Vein endothelial cell (primary cell): ENCODE data around the gene HNRNPC. TPM values are rescaled to one million over a fixed set of nuclear protein-coding genes. Genes with fewer than 3 reads are reported as not detected.

Source experiments
- total RNA-seq: library from RNA; depleted of rRNA; stranded (reverse); fragments of >200 nt; gene quantifications from 2 replicates; pipeline ENCODE4 v1.2.3, GENCODE V29; 2012

The HNRNPC gene
- 625 and 850 TPM in 2 replicates for total RNA-seq

GRCh38 chr14:21269252-21270046 is at the start of gene HNRNPC:
Gene HNRNPC (minus strand): TSS chr14:21269442. CDS start chr14:21234193, 35,249 bp downstream.

GRCh38 chr14:21279783-21280182 is 10.5 kb upstream of the HNRNPC start, which contains the start of gene RPGRIP1:
Gene RPGRIP1 (plus strand): TSS chr14:21280083. CDS start chr14:21287977, 7,894 bp downstream.

Other genes with a start within 250 kb of the HNRNPC start
- gene NDRG2, start 244.4 kb downstream of the HNRNPC start, total RNA-seq = 0.29 TPM in 1 of 2 replicates, not detected in the other
- not detected in 2 replicates for gene TPPP2, start 239.2 kb downstream of the HNRNPC start, total RNA-seq
- gene RNASE13, start 234.6 kb downstream of the HNRNPC start, total RNA-seq = not detected in 2 replicates
- gene RNASE7, start 227.1 kb downstream of the HNRNPC start, total RNA-seq = not detected in 2 replicates
- not detected in 2 replicates for gene RNASE8, start 211.6 kb downstream of the HNRNPC start, total RNA-seq
- 2.9 and 4.6 TPM in 2 replicates for gene ARHGEF40, start 199.1 kb downstream of the HNRNPC start, total RNA-seq
- 8.1 and 10.8 TPM in 2 replicates for gene ZNF219, start 170.8 kb downstream of the HNRNPC start, total RNA-seq
- not detected in 2 replicates for gene TMEM253, start 168.4 kb downstream of the HNRNPC start, total RNA-seq
- not detected in 2 replicates for gene OR5AU1, start 113.4 kb downstream of the HNRNPC start, total RNA-seq
- not detected in 2 replicates for gene RPGRIP1, start 10.6 kb upstream of the HNRNPC start, total RNA-seq
- gene SUPT16H, start 114.6 kb upstream of the HNRNPC start, total RNA-seq = 68.9 and 86.5 TPM in 2 replicates
- gene CHD8, start 186.7 kb upstream of the HNRNPC start, total RNA-seq = 72.5 and 78.0 TPM in 2 replicates
- gene RAB2B, start 207.5 kb upstream of the HNRNPC start, total RNA-seq = 33.0 and 41.5 TPM in 2 replicates
- gene TOX4, start 207.8 kb upstream of the HNRNPC start, total RNA-seq = 41.2 and 50.1 TPM in 2 replicates
- gene METTL3, start 241.9 kb upstream of the HNRNPC start, total RNA-seq = 48.3 and 67.0 TPM in 2 replicates